Testis (tissue), 2 donors: ENCODE data around the gene FHL1.

Experiments
- POLR2A ChIP-seq: fragments of 450-650 bp; IDR thresholded peaks from one replicate; pipeline ENCODE4 v1.6.1; 2017; ENCODE audit warnings: antibody characterized with exemption, mild to moderate bottlenecking, moderate library complexity
- TF ChIP-seq, protein P1 (sequence below), 3 experiments: fragments of 450-650 bp in 2 of 3; fragments of 200-600 bp in 1 of 3; sonication (generic) in 1 of 3; IDR thresholded peaks; one replicate each; pipeline ENCODE4 v1.5.1; 2016 to 2019; ENCODE audit warnings: antibody characterized with exemption in 3 of 3, mild to moderate bottlenecking in 2 of 3, moderate library complexity in 1 of 3

DNA sequence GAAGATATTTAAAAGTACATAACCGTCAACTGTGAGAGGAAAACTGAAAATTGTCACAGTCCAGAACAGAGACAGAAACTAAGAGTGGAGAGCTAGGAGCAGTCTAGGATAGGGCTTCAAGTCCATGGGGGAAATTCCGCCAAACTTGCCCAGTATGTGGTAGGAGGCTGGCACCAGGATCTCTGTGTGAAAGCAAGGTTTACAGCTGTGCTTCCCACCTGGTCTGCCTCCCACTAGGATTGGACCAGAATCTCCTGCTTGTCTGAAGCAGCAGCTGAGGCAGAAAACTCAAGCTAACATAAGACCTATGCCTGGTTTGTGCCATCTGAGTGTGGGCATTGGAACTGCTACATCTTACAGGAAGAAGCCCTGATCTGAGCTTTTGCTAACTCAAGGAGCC, 18.6 kb upstream of the FHL1 start:
- TF ChIP-seq, protein P1, sequence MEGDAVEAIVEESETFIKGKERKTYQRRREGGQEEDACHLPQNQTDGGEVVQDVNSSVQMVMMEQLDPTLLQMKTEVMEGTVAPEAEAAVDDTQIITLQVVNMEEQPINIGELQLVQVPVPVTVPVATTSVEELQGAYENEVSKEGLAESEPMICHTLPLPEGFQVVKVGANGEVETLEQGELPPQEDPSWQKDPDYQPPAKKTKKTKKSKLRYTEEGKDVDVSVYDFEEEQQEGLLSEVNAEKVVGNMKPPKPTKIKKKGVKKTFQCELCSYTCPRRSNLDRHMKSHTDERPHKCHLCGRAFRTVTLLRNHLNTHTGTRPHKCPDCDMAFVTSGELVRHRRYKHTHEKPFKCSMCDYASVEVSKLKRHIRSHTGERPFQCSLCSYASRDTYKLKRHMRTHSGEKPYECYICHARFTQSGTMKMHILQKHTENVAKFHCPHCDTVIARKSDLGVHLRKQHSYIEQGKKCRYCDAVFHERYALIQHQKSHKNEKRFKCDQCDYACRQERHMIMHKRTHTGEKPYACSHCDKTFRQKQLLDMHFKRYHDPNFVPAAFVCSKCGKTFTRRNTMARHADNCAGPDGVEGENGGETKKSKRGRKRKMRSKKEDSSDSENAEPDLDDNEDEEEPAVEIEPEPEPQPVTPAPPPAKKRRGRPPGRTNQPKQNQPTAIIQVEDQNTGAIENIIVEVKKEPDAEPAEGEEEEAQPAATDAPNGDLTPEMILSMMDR (IDR thresholded peaks at IDR 0.05) = no peak
- TF ChIP-seq POLR2A = no peak
